ENCODE measurements around the gene RBM45. TPM values are rescaled to one million over a fixed set of nuclear protein-coding genes. Genes with fewer than 3 reads are reported as not detected.
A peak's percentile ranks its signal among the peaks of the same experiment; 100 is the strongest.

RBM45 gene
- total and polyA plus RNA-seq, 10 donors: 13.0 to 19.3 (median 15.7) TPM

- no peaks in the 10 kb centered on the region for H3K9me3 ChIP-seq
- TF ChIP-seq POLR2A (IDR thresholded peaks at IDR 0.05) (no peak), POLR2AphosphoS5 (IDR thresholded peaks at IDR 0.05) (no peak), CTCF (IDR thresholded peaks at IDR 0.05 in 8 of 11, conservative IDR thresholded peaks at IDR 0.05 in 3 of 11) (no peak)
- 59 to 81% (median 77%) methylated on average over 2 of the region's 2 CpGs for WGBS, 5 donors
Observed at GRCh38 chr2:178106053-178106452, 6.2 kb upstream of the RBM45 start.

GRCh38 chr2:178108176-178108575 is 4.1 kb upstream of the RBM45 start:
- no peaks in the 10 kb centered on the region for H3K9me3 ChIP-seq
- no peak for TF ChIP-seq POLR2AphosphoS5 (IDR thresholded peaks at IDR 0.05)
- no peak for TF ChIP-seq POLR2A (IDR thresholded peaks at IDR 0.05)
- TF ChIP-seq CTCF (IDR thresholded peaks at IDR 0.05 in 8 of 11, conservative IDR thresholded peaks at IDR 0.05 in 3 of 11): no peak
- peaks cover 0 to 12% (median 8%) of the 10 kb centered on the region in 6 donors for H3K4me1 ChIP-seq
- WGBS, 5 donors: 88 to 96% (median 89%) methylated on average over 21 of the region's 21 CpGs
- peak; percentile 71 for DNase-seq
- intact Hi-C loops (cut with DNase I; ENCODE audit: low total_unique reads): no loop called here
- H3K27ac ChIP-seq: no peak overlapping the region
- H3K36me3 ChIP-seq: no peaks in the 10 kb centered on the region
- H3K4me3 ChIP-seq: no peak overlapping the region
- H3K27me3 ChIP-seq (replicated peaks in 1 of 7): peaks cover 0 to 7% (median 0%) of the 10 kb centered on the region in 7 donors

More at GRCh38 chr2:178106053-178106452, 6.2 kb upstream of the RBM45 start:
- H3K27me3 ChIP-seq (replicated peaks in 1 of 7): peaks cover 0 to 7% (median 0%) of the 10 kb centered on the region in 7 donors
- intact Hi-C loops (cut with DNase I; ENCODE audit: low total_unique reads): no loop called here
- no peak overlapping the region for H3K4me3 ChIP-seq
- no peak overlapping the region for H3K27ac ChIP-seq
- H3K36me3 ChIP-seq: no peaks in the 10 kb centered on the region
- no peak for DNase-seq
- H3K4me1 ChIP-seq: no peaks in the 10 kb centered on the region

GRCh38 chr2:178109813-178110212 is 2.4 kb upstream of the RBM45 start:
- no peaks in the 10 kb centered on the region for H3K9me3 ChIP-seq
- H3K4me1 ChIP-seq: peaks cover 4 to 28% (median 21%) of the 10 kb centered on the region in 6 donors
- WGBS, 5 donors: 9 to 20% (median 14%) methylated on average over 1 of the region's 1 CpG
- intact Hi-C loops (cut with DNase I; ENCODE audit: low total_unique reads): loop anchor here (5.0 kb wide), 1 partner anchor 172 kb away; no protein-coding TSS in a partner anchor
- no peak for DNase-seq
- H3K36me3 ChIP-seq: no peaks in the 10 kb centered on the region
- no peak overlapping the region for H3K27ac ChIP-seq
- peaks cover 0 to 7% (median 0%) of the 10 kb centered on the region in 7 donors for H3K27me3 ChIP-seq (replicated peaks in 1 of 7)
- H3K4me3 ChIP-seq: no peak overlapping the region
- peak in 8 of 11 experiments; percentile 19 to 58 (median 48) for TF ChIP-seq CTCF (IDR thresholded peaks at IDR 0.05 in 8 of 11, conservative IDR thresholded peaks at IDR 0.05 in 3 of 11)
- TF ChIP-seq POLR2AphosphoS5 (IDR thresholded peaks at IDR 0.05): no peak
- no peak for TF ChIP-seq POLR2A (IDR thresholded peaks at IDR 0.05)

- Histone ChIP-seq H3K36me3 (no peaks in the 10 kb centered on the region), H3K4me1 (peaks cover 4 to 37% (median 24%) of the 10 kb centered on the region in 6 donors), H3K9me3 (no peaks in the 10 kb centered on the region), H3K27ac (no peak overlapping the region), H3K4me3 (no peak overlapping the region), H3K27me3 (replicated peaks in 1 of 7) (peaks cover 0 to 7% (median 0%) of the 10 kb centered on the region in 7 donors)
- DNase-seq: no peak
- TF ChIP-seq POLR2A (IDR thresholded peaks at IDR 0.05) (no peak), POLR2AphosphoS5 (IDR thresholded peaks at IDR 0.05) (no peak), CTCF (IDR thresholded peaks at IDR 0.05 in 8 of 11, conservative IDR thresholded peaks at IDR 0.05 in 3 of 11) (no peak)
- WGBS, 5 donors: 77 to 86% (median 85%) methylated on average over 4 of the region's 4 CpGs
- intact Hi-C loops (cut with DNase I; ENCODE audit: low total_unique reads): loop anchor here (5.0 kb wide), 1 partner anchor 172 kb away; no protein-coding TSS in a partner anchor
Observed at GRCh38 chr2:178110681-178111080, 1.6 kb upstream of the RBM45 start.
